ENCODE results near the gene EHMT1. TPM values are rescaled to one million over a fixed set of nuclear protein-coding genes. Genes with fewer than 3 reads are reported as not detected.
"Not testable (repeated sequence)": the region's sequence is repeated elsewhere in the genome, so short reads cannot be mapped to it uniquely, and the experiment has no call there.

Gene EHMT1
- total RNA-seq, 2 experiments from 2014 or later = 80.6 to 87.8 TPM

GRCh38 chr9:137593176-137593575 is 25.6 kb upstream of the EHMT1 start:
- POLR2A ChIA-PET = no interaction called here
- no peak overlapping the region for H3K27ac ChIP-seq (ENCODE audit: low read depth in 1 of 2, low read length in 2 of 2)
- TF ChIP-seq, protein P1, sequence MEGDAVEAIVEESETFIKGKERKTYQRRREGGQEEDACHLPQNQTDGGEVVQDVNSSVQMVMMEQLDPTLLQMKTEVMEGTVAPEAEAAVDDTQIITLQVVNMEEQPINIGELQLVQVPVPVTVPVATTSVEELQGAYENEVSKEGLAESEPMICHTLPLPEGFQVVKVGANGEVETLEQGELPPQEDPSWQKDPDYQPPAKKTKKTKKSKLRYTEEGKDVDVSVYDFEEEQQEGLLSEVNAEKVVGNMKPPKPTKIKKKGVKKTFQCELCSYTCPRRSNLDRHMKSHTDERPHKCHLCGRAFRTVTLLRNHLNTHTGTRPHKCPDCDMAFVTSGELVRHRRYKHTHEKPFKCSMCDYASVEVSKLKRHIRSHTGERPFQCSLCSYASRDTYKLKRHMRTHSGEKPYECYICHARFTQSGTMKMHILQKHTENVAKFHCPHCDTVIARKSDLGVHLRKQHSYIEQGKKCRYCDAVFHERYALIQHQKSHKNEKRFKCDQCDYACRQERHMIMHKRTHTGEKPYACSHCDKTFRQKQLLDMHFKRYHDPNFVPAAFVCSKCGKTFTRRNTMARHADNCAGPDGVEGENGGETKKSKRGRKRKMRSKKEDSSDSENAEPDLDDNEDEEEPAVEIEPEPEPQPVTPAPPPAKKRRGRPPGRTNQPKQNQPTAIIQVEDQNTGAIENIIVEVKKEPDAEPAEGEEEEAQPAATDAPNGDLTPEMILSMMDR (IDR thresholded peaks at IDR 0.05) = no peak
- H3K36me3 ChIP-seq (ENCODE audit: insufficient read depth, low read length) = peaks cover under 1% of the 10 kb centered on the region
- Mint-ChIP-seq H3K27me3 (no peaks in the 10 kb centered on the region), H3K36me3 (ENCODE audit: low read depth) (peaks cover 4% of the 10 kb centered on the region), H3K4me3 (peak overlapping the region; percentile 80), H3K9me3 (no peaks in the 10 kb centered on the region), H3K4me1 (ENCODE audit: low read depth) (peaks cover 12% of the 10 kb centered on the region), H3K27ac (no peak overlapping the region)
- no peaks in the 10 kb centered on the region for H3K27me3 ChIP-seq (ENCODE audit: control insufficient read depth in 1 of 2, insufficient read depth in 2 of 2, low read length in 2 of 2)
- ATAC-seq (ENCODE audit: poor library complexity) (no peak), DNase-seq (no peak)
- H3K9me3 ChIP-seq (ENCODE audit: control insufficient read depth in 1 of 2, insufficient read depth in 1 of 2, low read length in 2 of 2) = no peaks in the 10 kb centered on the region
- intact Hi-C loops (cut with DNase I, micrococcal nuclease) = no loop called here
- CTCF ChIA-PET = no interaction called here
- no peak overlapping the region for H3K4me3 ChIP-seq (ENCODE audit: low read length)
- H3K4me1 ChIP-seq (ENCODE audit: insufficient read depth, low read length) = peaks cover 20% of the 10 kb centered on the region

DNA sequence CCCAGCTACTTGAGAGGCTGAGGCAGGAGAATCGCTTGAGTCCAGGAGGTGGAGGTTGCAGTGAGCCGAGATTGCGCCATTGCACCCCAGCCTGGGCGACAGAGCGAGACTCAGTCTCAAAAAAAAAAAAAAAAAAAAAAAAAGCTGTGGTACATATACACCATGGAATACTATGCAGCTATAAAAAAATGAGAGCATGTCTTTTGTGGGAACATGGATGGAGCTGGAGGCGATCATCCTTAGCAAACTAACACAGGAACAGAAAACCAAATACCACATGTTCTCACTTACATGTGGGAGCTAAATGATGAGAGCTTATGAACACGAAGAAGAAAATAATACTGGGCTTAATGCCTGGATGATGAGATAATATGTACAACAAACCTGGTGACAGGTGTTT is 22.2 kb upstream of the EHMT1 start:
- H3K36me3 ChIP-seq (ENCODE audit: insufficient read depth, low read length); DNase-seq; H3K4me1 Mint-ChIP-seq (ENCODE audit: low read depth); H3K4me1 ChIP-seq (ENCODE audit: insufficient read depth, low read length); H3K9me3 ChIP-seq (ENCODE audit: control insufficient read depth in 1 of 2, insufficient read depth in 1 of 2, low read length in 2 of 2); H3K36me3 Mint-ChIP-seq (ENCODE audit: low read depth); intact Hi-C loops (cut with DNase I, micrococcal nuclease); H3K27me3 Mint-ChIP-seq; H3K9me3 Mint-ChIP-seq; H3K27ac ChIP-seq (ENCODE audit: low read depth in 1 of 2, low read length in 2 of 2); H3K4me3 ChIP-seq (ENCODE audit: low read length); H3K4me3 Mint-ChIP-seq; ATAC-seq (ENCODE audit: poor library complexity); H3K27ac Mint-ChIP-seq; H3K27me3 ChIP-seq (ENCODE audit: control insufficient read depth in 1 of 2, insufficient read depth in 2 of 2, low read length in 2 of 2): not testable (repeated sequence)
- ChIA-PET POLR2A (interaction anchor here (0.6 kb wide), 1 partner anchor 17 kb away, joined by 3 read pairs; no protein-coding TSS in a partner anchor), CTCF (interaction anchor here (0.7 kb wide), 1 partner anchor 23 kb away, joined by 4 read pairs; no protein-coding TSS in a partner anchor)

- Mint-ChIP-seq H3K27me3 (no peaks in the 10 kb centered on the region), H3K36me3 (ENCODE audit: low read depth) (no peaks in the 10 kb centered on the region), H3K9me3 (no peaks in the 10 kb centered on the region), H3K27ac (no peak overlapping the region), H3K4me3 (no peak overlapping the region), H3K4me1 (ENCODE audit: low read depth) (peaks cover 9% of the 10 kb centered on the region)
- intact Hi-C loops (cut with DNase I, micrococcal nuclease) = no loop called here
- ATAC-seq (ENCODE audit: poor library complexity) (no peak), DNase-seq (no peak)
- TF ChIP-seq, protein P1 (IDR thresholded peaks at IDR 0.05) = no peak
- Histone ChIP-seq H3K27me3 (ENCODE audit: control insufficient read depth in 1 of 2, insufficient read depth in 2 of 2, low read length in 2 of 2) (no peaks in the 10 kb centered on the region), H3K4me3 (ENCODE audit: low read length) (no peak overlapping the region), H3K27ac (ENCODE audit: low read depth in 1 of 2, low read length in 2 of 2) (no peak overlapping the region), H3K36me3 (ENCODE audit: insufficient read depth, low read length) (no peaks in the 10 kb centered on the region), H3K4me1 (ENCODE audit: insufficient read depth, low read length) (no peaks in the 10 kb centered on the region), H3K9me3 (ENCODE audit: control insufficient read depth in 1 of 2, insufficient read depth in 1 of 2, low read length in 2 of 2) (no peaks in the 10 kb centered on the region)
- ChIA-PET POLR2A (interaction anchor here (0.5 kb wide), 1 partner anchor 30 kb away, joined by 5 read pairs; no protein-coding TSS in a partner anchor), CTCF (no interaction called here)
Observed at GRCh38 chr9:137598943-137599342, 19.9 kb upstream of the EHMT1 start.

DNA sequence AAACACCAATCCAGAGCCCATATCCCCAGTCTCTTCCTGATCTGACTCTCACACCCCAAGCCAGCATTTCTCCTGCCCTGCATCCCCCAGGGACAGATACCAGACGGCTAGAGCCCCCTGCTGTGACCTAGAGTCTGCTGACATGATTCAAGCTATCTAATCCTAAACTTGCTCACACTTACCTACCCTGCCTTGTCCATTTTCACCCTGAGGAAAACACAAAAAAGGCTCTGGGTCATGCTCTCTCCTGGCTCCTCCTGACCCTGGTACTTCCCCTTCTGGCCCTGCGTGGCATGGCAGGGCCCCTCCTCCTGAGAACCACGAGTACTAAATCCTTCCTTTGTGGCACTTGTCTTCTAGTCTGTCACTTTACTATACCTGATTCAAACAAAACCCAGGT is 16.1 kb upstream of the EHMT1 start:
- H3K27me3 Mint-ChIP-seq = no peaks in the 10 kb centered on the region
- H3K27ac Mint-ChIP-seq = no peak overlapping the region
- peak overlapping the region; percentile 74 for H3K4me3 Mint-ChIP-seq
- POLR2A ChIA-PET = no interaction called here
- Histone ChIP-seq H3K9me3 (ENCODE audit: control insufficient read depth in 1 of 2, insufficient read depth in 1 of 2, low read length in 2 of 2) (no peaks in the 10 kb centered on the region), H3K36me3 (ENCODE audit: insufficient read depth, low read length) (no peaks in the 10 kb centered on the region), H3K4me1 (ENCODE audit: insufficient read depth, low read length) (peaks cover 22% of the 10 kb centered on the region), H3K27ac (ENCODE audit: low read depth in 1 of 2, low read length in 2 of 2) (no peak overlapping the region), H3K27me3 (ENCODE audit: control insufficient read depth in 1 of 2, insufficient read depth in 2 of 2, low read length in 2 of 2) (no peaks in the 10 kb centered on the region), H3K4me3 (ENCODE audit: low read length) (no peak overlapping the region)
- TF ChIP-seq, protein P1 (IDR thresholded peaks at IDR 0.05) = no peak
- intact Hi-C loops (cut with DNase I, micrococcal nuclease) = loop anchor here in 1 of 2 experiments (10.0 kb wide), 1 partner anchor 508 kb away; no protein-coding TSS in a partner anchor
- ATAC-seq (ENCODE audit: poor library complexity) = no peak
- H3K9me3 Mint-ChIP-seq = no peaks in the 10 kb centered on the region
- peak in 2 of 14 experiments; percentile 40 to 41 for DNase-seq
- H3K36me3 Mint-ChIP-seq (ENCODE audit: low read depth) = no peaks in the 10 kb centered on the region
- H3K4me1 Mint-ChIP-seq (ENCODE audit: low read depth) = peaks cover 21% of the 10 kb centered on the region
- CTCF ChIA-PET = no interaction called here

Data from CD4-positive, alpha-beta T cell (primary cell).